Smooth muscle cell (in vitro differentiated cells): Measurements from ENCODE around the gene AQP4. TPM values are rescaled to one million over a fixed set of nuclear protein-coding genes. Genes with fewer than 3 reads are reported as not detected.

Experiments
- DNase-seq: peaks from one replicate; lab custom pipeline; 2025; ENCODE audit not compliant: unreplicated experiment; lab: John Stamatoyannopoulos, UW
- H2AFZ ChIP-seq: fragments of 200-600 bp; sonication (generic); 2 replicates; pipeline ENCODE4 v1.6.0; 2016; ENCODE audit warnings: antibody characterized with exemption, low read depth, mild to moderate bottlenecking
- H3F3A ChIP-seq: fragments of 200-600 bp; sonication (generic); 2 replicates; pipeline ENCODE4 v1.6.0; 2017; ENCODE audit warnings: antibody characterized with exemption, low read depth
- H3K27ac ChIP-seq: fragments of 200-600 bp; sonication (generic); 2 replicates; pipeline ENCODE4 v1.5.1; 2016; ENCODE audit warnings: low read depth, mild to moderate bottlenecking
- H3K27me3 ChIP-seq: fragments of 200-600 bp; sonication (generic); 2 replicates; pipeline ENCODE4 v1.6.1; 2016; ENCODE audit warnings: low read depth, mild to moderate bottlenecking
- H3K36me3 ChIP-seq: fragments of 200-600 bp; sonication (generic); 2 replicates; pipeline ENCODE4 v1.5.1; 2016; ENCODE audit warnings: low read depth
- H3K4me1 ChIP-seq: fragments of 200-600 bp; sonication (generic); 2 replicates; pipeline ENCODE4 v1.5.1; 2016; ENCODE audit warnings: low read depth
- H3K4me2 ChIP-seq: fragments of 200-600 bp; sonication (generic); 2 replicates; pipeline ENCODE4 v1.6.0; 2016; ENCODE audit warnings: mild to moderate bottlenecking
- H3K4me3 ChIP-seq: fragments of 200-600 bp; sonication (generic); 2 replicates; pipeline ENCODE4 v1.5.1; 2016; ENCODE audit warnings: mild to moderate bottlenecking
- H3K79me2 ChIP-seq: fragments of 200-600 bp; sonication (generic); 2 replicates; pipeline ENCODE4 v1.6.0; 2016; ENCODE audit warnings: low read depth, mild to moderate bottlenecking
- H3K9ac ChIP-seq: fragments of 200-600 bp; sonication (generic); 2 replicates; pipeline ENCODE4 v1.6.0; 2016; ENCODE audit warnings: low read depth
- H3K9me3 ChIP-seq: fragments of 200-600 bp; sonication (generic); replicated peaks from 2 replicates; pipeline ENCODE4 v1.5.1; 2016; ENCODE audit warnings: low read depth
- H4K20me1 ChIP-seq: fragments of 200-600 bp; sonication (generic); 2 replicates; pipeline ENCODE4 v1.6.0; 2016; ENCODE audit warnings: low read depth
- CTCF ChIP-seq: fragments of 200-600 bp; sonication (generic); IDR thresholded peaks from 2 replicates; pipeline ENCODE4 v1.5.1; 2017; ENCODE audit warnings: borderline replicate concordance, mild to moderate bottlenecking, antibody characterized with exemption; ENCODE audit not compliant: insufficient read depth, poor library complexity, severe bottlenecking
- WGBS: methylation state at CpG from one replicate; pipeline ENCODE4 v1.1.7; 2016; ENCODE audit warnings: low lambda C conversion rate; 5-methylcytosine and 5-hydroxymethylcytosine counted together
- polyA plus RNA-seq: library from polyadenylated mRNA; unstranded; fragments of >200 nt; fragmentation: Nextera tagmentation; extraction: Ambion mirVana; gene quantifications from 2 replicates; pipeline ENCODE4 v1.2.1, GENCODE V29; 2016
- total RNA-seq: library from RNA; depleted of rRNA; stranded (reverse); fragments of >200 nt; gene quantifications from 2 replicates; pipeline ENCODE4 v1.2.3, GENCODE V29; 2014

AQP4 gene
- total and polyA plus RNA-seq, 2 experiments from 2014 or later = not detected

GRCh38 chr18:26893996-26894395 is 28.5 kb upstream of the AQP4 start:
- Histone ChIP-seq H3K4me3 (no peak overlapping the region), H4K20me1 (no peaks in the 10 kb centered on the region), H3K9me3 (no peaks in the 10 kb centered on the region), H3K36me3 (no peaks in the 10 kb centered on the region), H3K27ac (no peak overlapping the region), H3K79me2 (no peaks in the 10 kb centered on the region), H3K4me1 (no peaks in the 10 kb centered on the region), H3F3A (no peaks in the 10 kb centered on the region), H3K4me2 (no peak overlapping the region), H3K27me3 (no peaks in the 10 kb centered on the region), H2AFZ (no peak overlapping the region), H3K9ac (no peak overlapping the region)
- no peak for DNase-seq
- WGBS = 42% methylated on average over 6 of the region's 6 CpGs
- TF ChIP-seq CTCF = no peak

- H3K4me2 ChIP-seq = no peak overlapping the region
- peaks cover 6% of the 10 kb centered on the region for H3K27me3 ChIP-seq
- no peak overlapping the region for H3K4me3 ChIP-seq
- H3K79me2 ChIP-seq = no peaks in the 10 kb centered on the region
- no peak for DNase-seq
- no peaks in the 10 kb centered on the region for H3K4me1 ChIP-seq
- no peaks in the 10 kb centered on the region for H3F3A ChIP-seq
- H3K27ac ChIP-seq = no peak overlapping the region
- H3K36me3 ChIP-seq = no peaks in the 10 kb centered on the region
- H3K9ac ChIP-seq = no peak overlapping the region
- H3K9me3 ChIP-seq = no peaks in the 10 kb centered on the region
- no peaks in the 10 kb centered on the region for H4K20me1 ChIP-seq
- no peak overlapping the region for H2AFZ ChIP-seq
- 95% methylated on average over 4 of the region's 4 CpGs for WGBS
- TF ChIP-seq CTCF = no peak
Observed at GRCh38 chr18:26888259-26888658, 22.8 kb upstream of the AQP4 start.

- H2AFZ ChIP-seq = no peak overlapping the region
- no peak for TF ChIP-seq CTCF
- H3K9me3 ChIP-seq = no peaks in the 10 kb centered on the region
- no peaks in the 10 kb centered on the region for H3K79me2 ChIP-seq
- no peaks in the 10 kb centered on the region for H3F3A ChIP-seq
- no peaks in the 10 kb centered on the region for H4K20me1 ChIP-seq
- H3K27ac ChIP-seq = no peak overlapping the region
- no peak overlapping the region for H3K9ac ChIP-seq
- no peaks in the 10 kb centered on the region for H3K4me1 ChIP-seq
- no peak overlapping the region for H3K4me2 ChIP-seq
- 86% methylated on average over 2 of the region's 2 CpGs for WGBS
- no peak for DNase-seq
- H3K4me3 ChIP-seq = no peak overlapping the region
- no peaks in the 10 kb centered on the region for H3K36me3 ChIP-seq
- H3K27me3 ChIP-seq = no peaks in the 10 kb centered on the region
Observed at GRCh38 chr18:26875040-26875654, 9.6 kb upstream of the AQP4 start.

GRCh38 chr18:26874283-26874682 is 8.8 kb upstream of the AQP4 start:
- no peak overlapping the region for H3K4me2 ChIP-seq
- no peaks in the 10 kb centered on the region for H3K9me3 ChIP-seq
- no peaks in the 10 kb centered on the region for H3K27me3 ChIP-seq
- H4K20me1 ChIP-seq = no peaks in the 10 kb centered on the region
- no peak overlapping the region for H3K9ac ChIP-seq
- DNase-seq = no peak
- TF ChIP-seq CTCF = no peak
- H3K4me1 ChIP-seq = no peaks in the 10 kb centered on the region
- H3F3A ChIP-seq = no peaks in the 10 kb centered on the region
- no peak overlapping the region for H2AFZ ChIP-seq
- H3K36me3 ChIP-seq = no peaks in the 10 kb centered on the region
- H3K4me3 ChIP-seq = no peak overlapping the region
- H3K79me2 ChIP-seq = no peaks in the 10 kb centered on the region
- no peak overlapping the region for H3K27ac ChIP-seq
